ENCODE measurements around the gene OR52R1. TPM values are rescaled to one million over a fixed set of nuclear protein-coding genes. Genes with fewer than 3 reads are reported as not detected.
"Not testable (repeated sequence)": the region's sequence is repeated elsewhere in the genome, so short reads cannot be mapped to it uniquely, and the experiment has no call there.

Gene OR52R1
- total and polyA plus RNA-seq, 11 donors = not detected

DNA sequence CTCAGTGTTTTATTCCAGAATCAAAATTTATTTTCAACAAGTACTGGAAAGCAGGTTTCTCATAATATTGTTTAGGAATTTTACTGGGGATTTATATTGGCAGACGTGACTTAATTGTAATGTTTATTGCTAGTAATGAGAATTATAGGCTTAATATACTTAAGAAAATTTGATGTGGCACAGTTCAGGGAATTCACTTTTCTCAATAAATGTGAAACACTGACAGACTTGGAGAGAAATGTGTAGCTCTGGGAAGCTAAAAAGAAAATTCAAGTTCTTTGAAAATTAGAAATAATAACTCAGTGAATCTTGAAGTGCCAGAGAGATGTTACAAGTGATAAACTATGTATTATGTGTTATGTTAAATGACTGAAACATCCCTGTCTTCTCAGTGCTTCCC is 16.8 kb upstream of the OR52R1 start, which contains the start of gene OR51F2:
Gene OR51F2 (plus strand): TSS at position 301 of the 400 bp plus-strand sequence. CDS start 101 bp downstream, outside the sequence.
- Histone ChIP-seq H3K27ac (no peak within 1 kb of the TSS), H3K36me3 (no peaks in the 10 kb centered on the region), H3K9me3 (no peaks in the 10 kb centered on the region), H3K27me3 (no peaks in the 10 kb centered on the region), H3K4me3 (no peak within 1 kb of the TSS), H3K4me1 (no peaks in the 10 kb centered on the region)
- WGBS, 4 donors = 92 to 97% (median 94%) methylated on average over 1 of the region's 1 CpG
- ATAC-seq = no peak
- intact Hi-C loops (cut with DNase I) = loop anchor here in 1 of 10 donors (10.0 kb wide), 1 partner anchor 636 kb away; no protein-coding TSS in a partner anchor
- no peak for DNase-seq
- no peak for TF ChIP-seq POLR2A (IDR thresholded peaks at IDR 0.05)
- TF ChIP-seq, protein P1, sequence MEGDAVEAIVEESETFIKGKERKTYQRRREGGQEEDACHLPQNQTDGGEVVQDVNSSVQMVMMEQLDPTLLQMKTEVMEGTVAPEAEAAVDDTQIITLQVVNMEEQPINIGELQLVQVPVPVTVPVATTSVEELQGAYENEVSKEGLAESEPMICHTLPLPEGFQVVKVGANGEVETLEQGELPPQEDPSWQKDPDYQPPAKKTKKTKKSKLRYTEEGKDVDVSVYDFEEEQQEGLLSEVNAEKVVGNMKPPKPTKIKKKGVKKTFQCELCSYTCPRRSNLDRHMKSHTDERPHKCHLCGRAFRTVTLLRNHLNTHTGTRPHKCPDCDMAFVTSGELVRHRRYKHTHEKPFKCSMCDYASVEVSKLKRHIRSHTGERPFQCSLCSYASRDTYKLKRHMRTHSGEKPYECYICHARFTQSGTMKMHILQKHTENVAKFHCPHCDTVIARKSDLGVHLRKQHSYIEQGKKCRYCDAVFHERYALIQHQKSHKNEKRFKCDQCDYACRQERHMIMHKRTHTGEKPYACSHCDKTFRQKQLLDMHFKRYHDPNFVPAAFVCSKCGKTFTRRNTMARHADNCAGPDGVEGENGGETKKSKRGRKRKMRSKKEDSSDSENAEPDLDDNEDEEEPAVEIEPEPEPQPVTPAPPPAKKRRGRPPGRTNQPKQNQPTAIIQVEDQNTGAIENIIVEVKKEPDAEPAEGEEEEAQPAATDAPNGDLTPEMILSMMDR (IDR thresholded peaks at IDR 0.05) = no peak

DNA sequence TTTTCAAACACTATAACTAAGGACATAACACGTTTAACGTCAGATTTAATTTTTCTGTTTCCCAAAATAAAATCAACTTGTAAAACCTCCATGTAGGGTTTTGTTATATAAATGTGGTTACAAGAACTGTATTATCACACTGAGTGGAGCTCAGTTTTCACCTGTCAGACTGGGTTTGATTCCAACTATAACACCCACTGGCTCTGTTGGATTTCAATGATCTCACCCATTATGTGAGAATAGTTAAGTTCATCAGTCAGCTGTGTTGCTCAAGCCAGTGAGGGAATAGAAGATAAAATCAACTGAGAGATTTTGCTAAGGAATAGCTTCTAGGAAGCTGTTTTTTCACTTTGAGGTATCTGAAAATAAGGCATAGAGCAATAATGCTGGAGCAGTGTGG is 5.1 kb upstream of the OR52R1 start:
- 71 to 86% (median 84%) methylated on average over 2 of the region's 2 CpGs for WGBS, 4 donors
- no peak for DNase-seq
- ATAC-seq = no peak

DNA sequence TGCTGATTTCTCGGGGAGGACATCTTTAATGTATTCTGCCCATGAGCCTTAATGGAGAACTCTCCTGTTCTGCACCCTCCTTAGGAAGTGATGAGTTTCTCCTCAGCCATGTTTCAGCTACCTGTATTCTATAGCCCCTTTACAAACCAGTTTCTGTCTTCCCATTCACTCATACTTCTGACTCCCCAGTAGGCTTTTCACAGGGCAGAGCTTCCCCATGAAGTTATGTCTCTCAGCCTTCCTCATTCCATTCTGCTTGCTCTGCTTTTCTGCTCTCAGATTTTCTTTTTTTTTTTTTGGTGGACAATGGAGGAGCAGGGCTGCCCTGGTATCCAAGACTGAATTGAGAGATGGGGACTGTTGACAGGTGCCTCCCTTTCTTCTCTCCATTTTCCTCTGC is 4.3 kb upstream of the OR52R1 start:
- no peak overlapping the region for H3K27ac ChIP-seq
- no peak for DNase-seq
- WGBS, 4 donors = 67 to 85% (median 80%) methylated on average over 1 of the region's 1 CpG
- no peak for ATAC-seq
- H3K9me3 ChIP-seq = no peaks in the 10 kb centered on the region
- no peaks in the 10 kb centered on the region for H3K4me1 ChIP-seq
- no peaks in the 10 kb centered on the region for H3K36me3 ChIP-seq
- H3K27me3 ChIP-seq = no peaks in the 10 kb centered on the region
- H3K4me3 ChIP-seq = no peak overlapping the region
- intact Hi-C loops (cut with DNase I) = no loop called here
- TF ChIP-seq, protein P1 (IDR thresholded peaks at IDR 0.05) = no peak
- no peak for TF ChIP-seq POLR2A (IDR thresholded peaks at IDR 0.05)

More for the DNA sequence above, 5.1 kb upstream of the OR52R1 start:
- H3K9me3 ChIP-seq = no peaks in the 10 kb centered on the region
- H3K27me3 ChIP-seq = no peaks in the 10 kb centered on the region
- H3K4me1 ChIP-seq = no peaks in the 10 kb centered on the region
- no peak overlapping the region for H3K4me3 ChIP-seq
- no peak overlapping the region for H3K27ac ChIP-seq
- intact Hi-C loops (cut with DNase I) = no loop called here
- no peaks in the 10 kb centered on the region for H3K36me3 ChIP-seq
- TF ChIP-seq POLR2A (IDR thresholded peaks at IDR 0.05) = no peak
- TF ChIP-seq, protein P1 (IDR thresholded peaks at IDR 0.05) = no peak

DNA sequence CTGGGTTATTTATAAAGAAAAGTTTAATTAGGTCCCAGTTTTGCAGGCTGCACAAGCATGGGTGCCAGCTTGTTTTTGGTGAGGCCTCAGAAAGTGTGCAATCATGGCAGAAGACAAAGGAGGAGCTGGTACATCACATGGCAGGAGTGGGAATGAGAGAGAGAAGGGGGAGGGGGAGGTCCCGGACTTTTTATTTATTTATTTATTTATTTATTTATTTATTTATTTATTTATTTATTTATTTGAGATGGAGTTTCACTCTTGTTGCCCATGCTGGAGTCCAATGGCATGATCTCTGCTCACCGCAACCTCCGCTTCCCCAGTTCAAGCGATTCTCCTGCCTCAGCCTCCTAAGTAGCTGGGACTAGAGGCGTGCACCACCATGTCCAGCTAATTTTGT is 2.9 kb downstream of the OR52R1 start:
- H3K36me3 ChIP-seq; H3K4me1 ChIP-seq; H3K27me3 ChIP-seq; intact Hi-C loops (cut with DNase I); DNase-seq; H3K4me3 ChIP-seq; H3K27ac ChIP-seq; H3K9me3 ChIP-seq; ATAC-seq: not testable (repeated sequence)
- 74 to 86% (median 81%) methylated on average over 5 of the region's 5 CpGs for WGBS, 4 donors
